GM19324 (cell line): ENCODE measurements around the gene ADCYAP1R1.

ENCODE experiments used
- ATAC-seq: cut with Tn5 transposase; IDR thresholded peaks from one replicate; pipeline ENCODE4 v1.9.1; 2021; ENCODE audit warnings: mild to moderate bottlenecking, moderate library complexity; ENCODE audit not compliant: unreplicated experiment, low FRiP score

Gene ADCYAP1R1

DNA sequence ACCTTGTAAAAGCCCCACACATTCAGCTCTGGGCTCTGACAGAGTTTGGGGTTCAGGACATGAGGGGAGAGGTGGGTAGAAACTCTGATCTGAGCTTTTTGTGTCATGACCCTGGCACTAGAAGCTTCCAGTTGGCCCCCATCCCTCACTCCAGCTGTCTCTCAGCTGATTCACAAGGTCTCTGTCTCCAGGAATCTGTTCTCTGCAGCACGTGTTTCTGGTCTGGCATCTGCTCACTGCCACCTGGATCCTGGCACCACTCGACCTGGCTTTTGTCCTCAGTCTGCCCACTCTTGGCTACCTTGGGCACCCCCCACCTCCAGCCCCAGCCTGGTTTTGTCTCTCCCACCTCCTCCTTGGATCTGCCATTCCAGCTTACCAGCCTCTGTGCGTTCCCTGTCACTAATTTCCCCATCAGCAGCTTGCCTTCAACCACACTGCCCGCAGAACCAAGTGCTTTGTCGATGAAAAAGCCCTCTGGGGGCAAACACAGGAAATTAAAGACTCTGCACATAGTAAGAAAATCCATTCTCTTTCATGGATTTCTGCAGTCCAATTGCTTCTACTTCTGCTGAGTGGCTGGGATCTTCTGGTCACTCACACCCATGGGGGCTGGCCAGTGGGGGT is 18.3 kb upstream of the ADCYAP1R1 start:
- no peak for ATAC-seq

DNA sequence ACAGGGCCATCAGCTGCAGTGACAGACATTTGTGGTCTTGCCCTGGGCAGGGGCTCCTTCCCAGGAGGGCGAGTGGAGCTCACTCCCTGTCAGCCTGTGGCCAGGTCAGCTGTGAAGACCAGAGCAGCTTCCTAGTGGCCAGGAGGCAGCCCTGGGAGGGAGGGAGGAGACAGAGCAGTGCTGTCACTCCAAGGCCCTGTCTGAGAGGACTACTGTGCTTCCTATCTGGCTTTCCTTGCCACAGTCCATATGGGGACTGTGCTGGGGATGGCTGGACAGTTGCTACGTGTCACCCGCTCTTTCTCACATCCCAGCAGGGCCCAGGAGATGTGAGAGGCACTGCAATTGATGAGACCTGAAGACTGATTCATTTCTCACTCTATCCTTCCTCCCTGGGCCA is 15.2 kb upstream of the ADCYAP1R1 start:
- no peak for ATAC-seq

DNA sequence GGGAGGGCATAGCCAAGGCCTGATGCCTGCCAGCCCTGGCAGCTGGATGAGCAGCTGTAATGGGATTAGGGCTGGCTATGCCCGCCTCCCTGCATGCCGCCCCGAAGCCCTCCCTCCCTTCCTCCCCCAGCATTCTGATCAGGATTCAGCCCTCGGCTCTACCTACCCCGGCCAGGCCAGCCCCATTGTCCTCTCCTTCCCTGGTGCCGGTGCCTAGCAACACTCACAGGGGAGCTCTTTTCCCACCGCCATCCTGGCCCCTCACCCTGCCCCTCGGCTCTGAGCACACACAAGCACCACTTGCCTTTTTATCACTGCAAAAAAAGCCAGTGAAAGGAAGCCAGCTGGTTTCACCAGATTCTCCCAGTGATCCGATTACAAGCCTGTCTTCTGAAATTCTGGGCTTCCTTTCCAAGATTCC is 9.0 kb upstream of the ADCYAP1R1 start:
- no peak for ATAC-seq

DNA sequence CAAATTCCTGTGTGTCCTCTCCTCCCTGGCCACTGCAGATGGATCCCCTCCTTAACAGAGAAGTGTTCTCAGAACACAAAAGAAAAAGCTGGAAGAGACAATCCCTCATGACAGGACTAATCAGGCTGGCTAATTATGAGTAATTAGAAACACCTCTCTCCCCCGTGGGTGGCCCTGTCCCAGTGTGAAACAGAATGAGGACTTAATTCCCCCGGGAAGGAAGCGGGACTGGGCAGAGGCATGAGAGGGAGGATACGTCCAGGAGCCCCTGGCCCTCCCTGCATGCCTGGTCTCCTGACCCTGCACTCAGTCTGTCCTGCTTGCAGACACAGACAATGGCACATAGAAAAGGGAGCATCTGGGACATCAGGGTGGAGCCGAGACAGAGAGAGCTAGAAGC is 7.6 kb upstream of the ADCYAP1R1 start:
- no peak for ATAC-seq

DNA sequence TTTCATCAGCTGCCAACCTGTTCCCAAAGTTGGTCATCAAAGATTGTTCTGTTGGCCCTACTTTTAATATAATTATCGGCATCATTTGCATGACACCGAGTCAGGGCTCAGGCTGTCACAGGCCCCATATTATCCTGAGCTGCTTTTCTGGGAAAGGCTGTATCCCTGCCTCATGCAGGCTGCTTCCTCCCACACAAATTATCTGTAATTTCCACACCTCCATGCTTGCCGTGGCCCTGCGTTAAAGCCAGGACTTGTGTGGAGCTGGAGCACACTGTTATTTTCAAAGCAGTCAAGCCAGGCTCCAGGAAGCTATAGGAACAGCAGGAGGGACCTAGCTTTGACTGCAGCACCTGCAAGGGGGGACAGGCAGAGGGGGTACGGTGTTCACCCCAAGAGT is 5.4 kb upstream of the ADCYAP1R1 start:
- no peak for ATAC-seq

DNA sequence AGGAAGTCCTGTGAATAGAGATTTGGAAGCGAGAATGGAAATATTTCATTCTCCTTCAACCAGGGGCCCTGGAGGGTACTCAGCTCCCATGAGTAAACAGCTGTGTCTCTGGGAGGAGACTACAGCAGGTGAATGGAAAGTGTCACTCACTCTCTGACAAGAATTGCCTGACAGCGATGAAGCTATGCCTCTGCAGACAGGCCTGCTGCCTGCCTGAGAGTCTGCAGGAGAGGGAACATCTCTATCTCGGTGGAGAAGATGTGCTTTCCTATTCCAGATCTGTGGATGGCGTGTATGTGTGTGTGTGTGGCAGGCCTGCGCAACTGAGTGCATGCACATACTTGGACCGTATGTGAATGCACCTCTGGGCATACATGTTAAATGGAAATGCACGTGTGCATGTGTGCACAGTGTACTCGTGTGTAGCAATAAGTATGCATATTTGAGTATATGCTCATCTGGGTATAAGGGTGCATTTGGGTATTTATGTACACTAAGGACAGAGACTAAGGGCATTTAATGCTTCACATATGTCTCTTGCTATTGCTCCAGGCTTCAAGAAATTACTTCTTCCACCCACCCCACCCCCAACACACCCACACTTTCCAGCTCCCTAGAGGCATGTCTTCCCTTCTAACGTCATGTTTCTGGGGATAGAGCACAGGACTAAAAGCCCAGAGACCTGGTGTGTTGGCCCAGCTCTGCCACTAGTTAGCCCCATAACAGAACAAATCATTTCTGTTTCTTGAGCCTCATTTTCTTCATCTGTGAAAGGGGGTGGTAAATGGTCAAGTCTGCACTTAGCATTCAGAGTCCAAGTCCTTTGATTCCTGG is 4.6 kb upstream of the ADCYAP1R1 start:
- no peak for ATAC-seq

DNA sequence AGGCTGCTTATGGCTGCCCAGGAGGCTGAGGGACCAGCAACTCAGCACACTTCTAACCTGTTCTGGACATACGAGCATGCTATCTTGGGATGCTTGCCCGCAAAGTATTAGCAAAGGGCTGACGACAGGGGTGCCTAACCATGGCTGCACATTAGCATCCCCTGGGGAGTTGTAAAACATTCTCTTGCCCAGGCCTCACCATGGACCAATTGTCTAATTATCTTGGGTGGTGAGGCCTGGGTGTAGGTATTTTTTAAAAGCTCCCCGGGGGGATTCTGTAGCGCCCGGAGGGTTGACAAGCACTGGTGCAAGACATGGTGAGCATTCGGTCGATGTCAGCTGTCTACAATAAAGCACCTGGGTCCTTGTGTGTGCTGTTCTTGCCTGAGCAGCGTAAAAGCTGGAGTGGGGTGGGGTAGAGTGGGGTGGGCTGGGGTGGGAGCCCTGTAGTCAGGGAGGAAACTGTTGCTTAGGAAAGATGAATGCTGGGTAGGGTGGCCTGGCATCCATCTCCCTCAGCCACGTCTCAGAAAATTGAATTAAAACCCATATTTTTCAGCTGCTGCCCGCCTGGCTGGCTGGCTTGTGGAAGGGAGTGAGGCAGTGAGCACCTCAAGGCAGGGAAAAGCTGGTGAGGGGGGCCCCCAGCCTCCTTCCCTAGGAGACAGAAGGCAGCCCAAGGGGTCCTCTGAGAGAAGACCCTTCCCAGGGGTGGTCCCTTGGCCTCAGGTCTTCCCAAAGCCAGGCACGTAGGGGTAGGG is 2.9 kb upstream of the ADCYAP1R1 start:
- ATAC-seq = no peak

DNA sequence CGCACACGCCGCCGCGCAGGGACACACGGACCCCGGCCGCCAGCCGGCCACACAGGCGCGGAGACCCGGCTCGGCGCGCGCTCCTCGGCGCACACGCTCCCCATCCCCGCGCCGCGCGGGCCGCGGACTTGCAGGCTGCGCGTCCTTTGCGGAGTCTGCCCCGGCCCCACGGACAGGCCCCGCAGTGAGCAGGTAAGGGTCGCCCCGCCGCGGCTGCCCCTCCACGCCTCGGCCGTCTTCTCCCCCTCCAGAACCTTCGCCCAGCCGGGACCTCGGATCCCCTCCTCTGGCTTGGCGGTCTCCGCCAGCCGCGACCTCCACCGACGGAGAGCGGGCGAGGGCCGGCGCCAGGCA is 356 bp downstream of the ADCYAP1R1 start:
- ATAC-seq = no peak

DNA sequence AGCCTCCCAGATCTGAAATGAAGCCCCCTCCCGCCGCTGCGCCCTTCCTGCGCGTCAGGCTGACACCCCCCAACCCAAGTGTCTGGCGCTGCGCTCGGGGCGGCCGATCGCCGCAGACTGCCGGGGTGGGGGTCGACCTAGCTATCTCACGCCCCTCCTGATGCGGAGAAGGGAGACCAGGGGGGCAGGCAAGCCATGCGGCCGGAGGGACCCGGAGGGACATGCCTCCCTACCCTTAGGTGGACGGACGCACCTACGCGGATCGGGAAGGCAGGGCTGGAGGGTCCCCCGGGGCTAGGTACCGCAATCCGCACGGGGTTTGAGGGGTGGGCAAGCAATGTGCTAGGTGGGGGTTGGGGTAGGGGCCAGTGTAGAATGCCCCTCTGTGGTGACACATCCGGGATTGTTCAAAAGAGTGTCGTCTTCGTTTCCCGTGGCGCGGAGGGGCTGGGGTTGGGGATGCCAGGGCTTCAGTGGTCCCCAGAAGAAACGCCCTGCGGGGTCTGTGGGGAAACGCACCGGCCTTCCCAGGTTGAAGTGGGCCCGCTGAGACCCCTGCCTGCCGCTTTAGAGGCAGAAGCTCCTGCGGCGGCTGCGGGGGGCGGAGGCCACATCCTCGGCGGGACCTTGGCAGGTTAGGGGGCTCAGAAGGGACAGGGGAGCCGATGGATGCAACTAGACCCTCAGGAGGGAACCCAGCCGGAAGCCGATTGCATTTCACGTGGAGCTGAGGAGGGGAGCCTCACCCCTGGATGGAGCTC is 913 bp downstream of the ADCYAP1R1 start:
- ATAC-seq = no peak

DNA sequence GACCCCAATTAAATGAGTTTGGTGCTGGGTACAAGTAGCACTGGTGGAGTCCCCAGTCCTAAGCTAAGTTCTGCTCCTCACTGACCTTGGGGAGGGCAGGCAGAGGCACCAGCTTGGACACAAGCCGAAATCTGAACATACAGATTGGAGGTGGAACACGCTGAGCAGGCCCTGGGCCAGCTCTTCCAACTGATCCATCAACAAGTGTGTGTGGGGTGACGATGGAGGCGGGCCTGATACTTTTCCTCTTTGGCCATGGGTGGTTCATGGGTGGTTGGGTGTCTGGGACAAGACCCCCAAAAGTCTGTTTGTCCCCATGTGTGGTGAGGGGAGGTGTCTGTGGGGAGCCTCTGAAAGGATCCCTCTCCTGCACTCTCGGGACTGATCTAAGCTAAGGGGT is 1.9 kb downstream of the ADCYAP1R1 start:
- ATAC-seq = no peak

DNA sequence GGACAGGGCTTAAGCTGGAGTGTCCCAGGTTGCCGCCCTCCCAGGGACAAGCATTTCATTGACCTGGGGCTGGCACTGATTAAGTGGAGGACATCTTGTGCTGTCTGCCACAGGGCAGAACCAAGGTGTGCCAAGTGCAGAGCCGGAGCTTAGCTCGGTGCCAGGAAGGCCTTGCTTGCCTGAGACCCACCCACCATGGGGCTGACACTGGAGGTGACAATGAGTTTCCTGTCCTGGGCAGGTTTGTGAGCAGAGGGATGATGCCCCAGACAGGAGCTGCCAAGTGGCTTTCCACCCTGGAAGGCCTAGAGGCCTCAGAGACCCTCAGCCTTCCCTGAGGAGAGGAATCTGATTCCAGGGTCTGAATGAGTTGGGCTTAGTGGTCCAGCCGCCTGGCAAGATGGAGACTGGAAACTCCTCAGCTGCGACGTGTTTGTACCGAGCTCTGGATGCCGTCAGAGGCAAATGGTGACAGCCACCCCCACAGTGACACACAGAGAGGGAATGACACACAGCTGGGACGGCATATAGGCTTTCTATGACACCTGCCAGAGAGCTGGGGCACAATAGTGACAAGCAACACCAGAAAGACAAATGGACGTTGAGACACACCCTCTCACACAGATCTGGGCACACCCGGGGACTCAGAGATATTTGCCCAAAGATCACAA is 2.6 kb downstream of the ADCYAP1R1 start:
- ATAC-seq = no peak

DNA sequence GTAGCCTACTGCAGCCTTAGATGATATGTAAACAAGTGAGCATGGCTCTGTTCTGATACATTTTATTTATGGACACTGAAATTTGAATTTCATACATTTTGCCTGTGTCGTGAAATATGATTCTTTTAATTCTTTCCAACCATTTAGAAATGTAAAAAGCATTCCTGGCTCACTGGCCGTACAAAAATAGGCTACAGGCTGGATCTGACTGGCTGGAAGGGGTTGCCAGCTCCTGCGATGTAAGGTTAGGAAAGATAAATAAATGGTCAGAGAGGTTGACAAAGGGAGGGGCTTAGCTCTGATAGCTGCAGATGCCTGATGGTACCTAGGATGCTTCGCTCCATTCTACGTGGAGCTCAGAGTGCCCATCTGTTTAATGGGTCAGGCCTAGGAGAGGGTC is 3.4 kb downstream of the ADCYAP1R1 start:
- ATAC-seq = no peak

DNA sequence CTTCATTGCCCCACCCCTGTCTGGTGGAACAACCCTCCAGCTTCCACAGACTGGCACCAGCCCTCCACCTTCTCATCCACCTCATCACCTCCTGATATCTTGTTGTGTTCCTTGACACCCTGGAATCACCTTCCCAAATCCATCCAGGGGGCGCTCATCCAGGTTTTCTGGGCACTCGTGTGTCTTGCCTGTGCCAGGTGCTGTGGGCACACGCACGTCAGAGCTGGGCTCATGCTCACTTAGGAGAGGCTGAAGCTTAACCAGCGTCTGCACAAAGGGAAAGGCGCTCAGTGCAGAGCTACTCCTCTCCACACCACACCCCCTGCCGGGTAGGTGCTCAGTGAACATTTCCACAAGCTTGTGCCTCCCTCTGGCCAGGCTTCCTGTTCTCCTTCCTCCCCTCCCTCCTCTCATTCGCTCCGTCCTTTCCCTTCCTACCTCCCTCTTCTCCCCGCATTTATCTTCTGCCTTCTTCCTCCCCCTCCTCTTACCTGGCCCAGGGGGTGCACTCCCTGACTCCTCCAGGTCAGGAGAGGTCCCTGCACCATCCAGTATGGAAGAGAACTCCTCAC is 4.8 kb downstream of the ADCYAP1R1 start:
- no peak for ATAC-seq

DNA sequence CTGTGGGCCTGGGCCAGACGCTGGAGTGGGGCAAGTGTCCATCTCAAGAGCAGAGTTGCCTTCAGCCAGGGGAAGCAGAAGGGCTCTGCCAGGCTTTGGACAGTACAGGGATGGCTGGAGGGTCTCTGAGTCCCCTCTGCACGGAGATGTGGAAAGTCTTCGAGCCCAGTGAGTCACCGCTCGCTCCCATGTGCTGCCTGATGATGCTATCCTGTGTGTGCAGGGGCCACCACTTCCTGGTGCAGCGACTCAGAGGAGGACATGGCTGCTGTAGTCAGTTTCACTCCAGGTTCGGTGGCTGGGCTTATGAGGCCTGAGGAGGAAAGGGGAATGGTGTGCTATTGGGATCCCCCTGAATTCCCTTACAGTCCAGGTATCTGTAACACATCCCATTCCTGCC is 6.0 kb downstream of the ADCYAP1R1 start:
- ATAC-seq = no peak

DNA sequence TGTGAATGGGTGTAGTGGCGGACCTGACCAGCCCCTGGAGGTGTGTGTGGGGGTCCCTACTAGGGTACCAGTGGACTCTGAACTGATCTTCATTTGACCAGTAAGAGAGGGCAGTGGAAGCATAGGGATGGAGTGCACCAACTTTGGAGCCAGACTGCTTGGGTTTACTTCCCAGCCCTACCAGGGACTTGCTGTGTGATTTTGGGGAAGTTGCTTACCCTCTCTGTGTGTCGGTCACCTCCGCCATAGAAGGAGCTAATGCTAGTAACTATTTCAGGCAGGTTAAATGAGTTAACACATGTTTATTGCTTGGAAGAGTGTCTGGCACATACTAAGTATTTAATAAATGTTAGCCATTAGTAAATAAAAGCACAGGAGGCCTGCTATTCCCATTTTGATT is 6.6 kb downstream of the ADCYAP1R1 start:
- no peak for ATAC-seq

DNA sequence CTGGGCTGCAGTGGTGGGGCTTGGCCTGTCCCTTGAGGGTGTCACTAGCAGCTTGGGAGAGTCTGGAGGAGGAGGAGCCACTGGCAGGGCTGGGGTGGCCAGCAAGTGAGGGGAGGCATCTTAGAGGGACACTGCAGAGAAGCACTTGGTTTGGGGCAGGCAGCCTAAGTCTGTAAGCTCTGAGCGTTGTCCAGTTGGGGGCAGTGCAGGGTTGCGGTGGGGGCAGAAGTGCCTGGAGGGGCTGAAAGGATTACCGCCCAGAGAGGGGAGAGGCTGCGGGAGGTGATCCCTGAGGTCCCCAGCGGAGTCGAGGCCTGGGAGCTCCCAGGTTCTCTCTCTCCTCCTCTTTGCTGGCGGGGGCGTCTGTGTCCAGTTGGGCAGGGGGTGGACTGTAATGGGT is 7.4 kb downstream of the ADCYAP1R1 start:
- no peak for ATAC-seq

DNA sequence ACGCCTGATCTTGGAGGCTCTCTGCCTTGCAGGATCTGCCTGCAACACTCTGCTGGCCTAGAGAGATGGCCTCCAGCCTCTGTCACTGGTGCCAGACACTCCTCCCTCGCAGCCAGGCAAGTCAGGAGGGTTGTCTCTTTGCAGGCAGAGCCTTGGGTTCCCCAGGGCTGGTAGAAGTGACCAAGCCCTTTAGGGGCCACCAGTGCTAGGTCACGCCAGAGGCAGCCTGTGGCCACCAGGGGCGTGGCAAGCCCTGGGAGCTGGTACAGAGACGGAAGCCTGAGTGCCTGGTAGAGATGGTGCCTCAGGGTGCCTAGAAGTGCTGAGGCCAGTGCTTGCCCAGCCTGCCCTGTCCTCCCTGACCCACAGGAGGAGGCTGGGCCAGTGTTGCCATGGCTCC is 9.1 kb downstream of the ADCYAP1R1 start:
- no peak for ATAC-seq

DNA sequence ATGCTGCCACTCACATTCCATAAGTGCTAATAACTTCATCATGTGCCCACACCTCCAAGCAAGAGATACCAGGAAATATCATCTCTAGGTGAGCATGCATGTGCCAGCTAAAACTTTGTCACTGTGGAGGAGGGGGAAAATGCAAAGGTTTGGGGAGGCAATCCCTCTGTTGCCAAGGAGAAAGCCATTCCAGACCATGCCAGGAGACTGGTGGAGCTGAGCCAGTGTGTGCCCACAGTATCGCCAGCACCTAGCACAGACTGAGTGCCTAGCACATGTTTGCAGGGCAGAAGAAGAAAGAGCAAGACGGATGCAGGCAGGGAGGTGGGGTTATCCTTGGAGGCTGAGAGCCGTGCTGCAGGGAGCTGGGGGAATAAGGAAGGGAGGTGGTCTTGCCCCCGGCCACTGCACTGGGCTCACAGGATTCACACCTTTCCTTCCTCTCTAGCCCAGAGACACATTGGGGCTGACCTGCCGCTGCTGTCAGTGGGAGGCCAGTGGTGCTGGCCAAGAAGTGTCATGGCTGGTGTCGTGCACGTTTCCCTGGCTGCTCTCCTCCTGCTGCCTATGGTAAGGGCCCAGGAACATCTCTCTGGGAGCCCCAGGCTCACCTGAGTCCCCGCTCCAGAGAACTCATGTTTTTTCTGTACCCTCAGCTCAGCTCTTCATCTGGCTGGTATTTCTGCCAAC is 10.8 kb downstream of the ADCYAP1R1 start:
- ATAC-seq = no peak

DNA sequence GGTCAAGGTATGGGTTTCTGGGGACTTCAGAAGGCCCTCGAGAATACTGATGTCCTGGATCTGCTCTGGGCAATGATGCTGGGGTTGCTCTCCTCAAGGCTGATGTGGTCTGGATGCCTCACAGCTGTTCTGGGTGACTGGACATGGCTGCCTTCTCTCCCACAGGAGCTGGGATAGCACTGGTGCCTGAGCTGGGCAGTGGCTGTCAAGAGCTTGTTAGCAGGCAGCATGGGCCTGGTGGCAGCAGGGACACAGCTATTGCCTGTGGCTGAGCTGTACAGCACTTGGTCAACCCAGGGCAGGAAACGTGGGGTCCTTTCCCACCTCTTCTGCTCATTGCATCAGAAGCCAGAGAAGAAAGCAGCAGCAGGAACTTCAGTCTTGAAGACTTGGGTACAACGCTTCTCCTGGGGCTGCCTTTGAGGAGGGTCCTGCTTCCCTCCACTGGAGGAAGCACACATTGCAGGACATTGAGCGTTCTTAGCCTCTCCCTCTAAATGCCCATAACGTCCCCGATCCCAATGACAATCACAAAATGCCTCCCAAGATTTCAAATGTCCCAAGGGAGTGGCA is 13.0 kb downstream of the ADCYAP1R1 start:
- ATAC-seq = no peak
